ENCODE results near the gene ANO7. TPM values are rescaled to one million over a fixed set of nuclear protein-coding genes. Genes with fewer than 3 reads are reported as not detected.
A peak's percentile ranks its signal among the peaks of the same experiment; 100 is the strongest.

ANO7 gene
- total RNA-seq, 1 experiment from 2014 or later = 2.4 TPM

DNA sequence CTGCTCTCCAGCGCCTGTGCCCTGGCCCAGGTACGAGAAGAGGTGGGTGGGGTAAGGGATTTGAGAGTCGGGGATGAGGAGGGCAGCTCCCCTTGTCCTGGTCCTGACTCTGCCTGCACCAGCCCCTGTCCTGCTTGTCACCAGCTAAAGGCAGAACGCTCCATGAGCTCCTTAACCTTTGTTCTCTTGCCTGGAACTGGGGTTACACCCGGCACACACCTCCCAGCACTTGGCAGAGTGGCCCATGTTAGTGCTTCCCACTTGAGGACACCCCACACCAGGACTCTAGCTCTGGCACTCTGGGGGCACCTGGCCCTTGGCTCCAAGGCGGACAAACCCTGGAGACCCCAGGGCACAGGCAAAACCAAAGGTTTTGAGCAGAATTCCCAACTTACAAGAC lies 19.2 kb downstream of the ANO7 start:
- no peak for DNase-seq (ENCODE audit: low read depth)

DNA sequence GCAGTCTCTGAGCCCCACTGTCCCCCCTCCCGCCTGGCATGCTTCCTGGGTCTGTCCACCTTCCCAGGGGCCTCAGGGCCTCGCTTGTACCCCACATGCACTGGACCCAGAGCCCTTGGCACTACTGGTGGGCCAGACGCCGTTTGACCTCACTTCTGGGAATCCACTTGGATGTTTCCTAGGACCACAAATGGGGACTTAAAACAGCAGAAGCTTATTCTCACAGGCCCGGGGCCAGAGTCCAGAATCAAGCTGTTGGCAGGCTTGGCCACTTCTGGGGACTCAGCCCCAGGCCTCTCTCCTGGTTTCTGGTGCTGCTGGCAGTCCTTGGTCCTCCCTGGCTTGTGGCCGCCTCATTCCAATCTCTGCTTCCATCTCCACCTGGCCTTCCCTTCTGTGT lies 19.6 kb downstream of the ANO7 start:
- no peak for DNase-seq (ENCODE audit: low read depth)

- DNase-seq (ENCODE audit: low read depth) = no peak
Observed at GRCh38 chr2:241209271-241209670, 20.8 kb downstream of the ANO7 start.

GRCh38 chr2:241211276-241211675 lies 22.8 kb downstream of the ANO7 start:
- DNase-seq (ENCODE audit: low read depth) = peak; percentile 28

DNA sequence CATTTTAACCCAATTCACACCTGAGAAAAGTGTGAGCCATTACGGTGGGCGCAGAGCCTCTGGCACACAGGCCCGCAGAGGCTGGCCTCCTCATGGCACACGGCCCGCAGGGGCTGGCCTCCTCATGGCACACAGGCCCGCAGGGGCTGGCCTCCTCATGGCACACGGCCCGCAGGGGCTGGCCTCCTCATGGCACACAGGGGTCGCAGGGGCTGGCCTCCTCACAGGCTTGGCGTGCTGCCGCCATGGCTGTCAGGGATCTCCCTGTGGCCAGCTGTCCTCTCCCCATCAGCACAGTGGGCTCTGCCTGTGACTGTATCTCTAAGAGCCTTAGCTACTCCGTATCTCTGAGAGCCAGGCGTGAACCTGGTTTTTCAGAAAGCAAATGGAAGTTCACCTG lies 24.6 kb downstream of the ANO7 start:
- no peak for DNase-seq (ENCODE audit: low read depth)

DNA sequence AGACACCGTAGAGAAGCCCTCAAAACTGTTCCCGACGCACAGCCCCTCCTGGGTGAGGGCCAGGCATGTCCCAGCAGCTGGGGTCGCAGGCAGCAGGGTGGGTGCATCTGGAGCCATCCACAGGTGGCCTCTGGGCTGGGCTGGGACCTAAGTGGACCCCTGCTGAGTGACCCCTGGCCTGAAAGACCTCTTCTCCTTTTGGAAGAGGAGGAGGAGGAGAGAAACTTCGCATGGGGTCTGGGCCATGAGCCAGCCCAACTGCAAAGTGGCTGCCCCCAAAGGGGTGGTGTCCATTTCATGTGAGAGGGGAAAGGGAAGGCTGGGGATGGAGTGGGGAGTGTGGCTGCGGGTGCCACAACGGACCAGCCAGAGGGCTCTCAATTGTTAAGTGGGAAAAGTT lies 25.1 kb downstream of the ANO7 start:
- no peak for DNase-seq (ENCODE audit: low read depth)

GRCh38 chr2:241214209-241214608 lies 25.7 kb downstream of the ANO7 start:
- DNase-seq (ENCODE audit: low read depth) = no peak

DNA sequence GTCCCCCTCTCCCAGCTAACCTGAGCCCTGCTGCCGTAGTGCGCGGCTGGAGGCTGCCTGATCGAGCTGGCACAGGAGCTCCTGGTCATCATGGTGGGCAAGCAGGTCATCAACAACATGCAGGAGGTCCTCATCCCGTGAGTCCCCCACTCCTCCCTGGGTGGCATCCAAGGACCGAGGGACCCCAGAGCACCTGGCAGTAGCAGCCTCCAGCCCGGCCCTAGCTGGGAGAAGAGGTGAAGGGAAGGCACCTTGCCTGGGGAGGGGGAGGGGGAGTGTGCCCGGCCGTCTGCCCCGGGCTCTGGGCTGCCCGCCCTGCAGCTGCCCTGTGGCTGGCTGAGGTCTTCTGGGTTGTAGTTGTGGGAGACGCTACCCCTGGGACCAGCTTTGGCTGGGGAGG lies 26.3 kb downstream of the ANO7 start:
- no peak for DNase-seq (ENCODE audit: low read depth)

- no peak for DNase-seq (ENCODE audit: low read depth)
Observed at GRCh38 chr2:241215421-241215820, 26.9 kb downstream of the ANO7 start.

- DNase-seq (ENCODE audit: low read depth) = no peak
Observed at GRCh38 chr2:241216211-241216761, 27.8 kb downstream of the ANO7 start.

- peak; percentile 38 for DNase-seq (ENCODE audit: low read depth)
Observed at GRCh38 chr2:241217320-241218031, 29.0 kb downstream of the ANO7 start.

- DNase-seq (ENCODE audit: low read depth) = peak; percentile 32
Observed at GRCh38 chr2:241218131-241219029, 29.9 kb downstream of the ANO7 start.

- DNase-seq (ENCODE audit: low read depth) = no peak
Observed at GRCh38 chr2:241219030-241219382, 30.5 kb downstream of the ANO7 start.

- no peak for DNase-seq (ENCODE audit: low read depth)
Observed at GRCh38 chr2:241219856-241220356, 31.4 kb downstream of the ANO7 start.

- DNase-seq (ENCODE audit: low read depth) = peak; percentile 61
Observed at GRCh38 chr2:241223211-241224017, 34.9 kb downstream of the ANO7 start.

GRCh38 chr2:241224018-241224850 lies 35.8 kb downstream of the ANO7 start:
- peak; percentile 80 for DNase-seq (ENCODE audit: low read depth)

GRCh38 chr2:241224851-241225438 lies 36.5 kb downstream of the ANO7 start:
- DNase-seq (ENCODE audit: low read depth) = no peak

DNA sequence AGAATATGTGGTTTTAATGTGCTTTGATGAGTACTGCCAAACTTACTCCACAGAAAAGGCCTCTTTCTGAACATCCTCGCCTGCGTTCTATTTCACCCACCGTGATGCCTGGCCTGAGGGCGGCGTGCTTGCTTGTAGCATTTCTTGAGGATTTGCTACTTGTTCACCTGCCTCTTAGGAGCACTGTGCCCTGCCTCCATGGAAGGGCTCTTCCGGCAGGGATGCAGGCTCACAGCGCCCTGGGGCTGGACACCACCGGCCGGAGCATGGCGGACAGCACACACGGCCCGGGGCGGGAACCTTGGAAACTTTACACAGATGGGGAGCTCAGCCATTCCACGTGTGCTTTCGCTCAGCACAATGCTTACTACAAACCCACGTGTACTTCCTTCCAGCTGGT lies 37.1 kb downstream of the ANO7 start:
- no peak for DNase-seq (ENCODE audit: low read depth)

- DNase-seq (ENCODE audit: low read depth) = no peak
Observed at GRCh38 chr2:241225983-241226382, 37.5 kb downstream of the ANO7 start.
